DND-41 (cell line): ENCODE results near the gene SYNE2.

Experiments
- CTCF ChIP-seq: IDR thresholded peaks from 2 replicates; pipeline ENCODE4 v1.5.1; 2012; ENCODE audit warnings: borderline replicate concordance, low read length, moderate library complexity, mild to moderate bottlenecking; ENCODE audit not compliant: poor library complexity, severe bottlenecking; ENCODE audit errors: extremely low read depth
- EZH2 ChIP-seq: IDR thresholded peaks from 3 replicates; pipeline ENCODE4 v1.6.1; 2012; ENCODE audit warnings: borderline replicate concordance, low read depth, mild to moderate bottlenecking, moderate library complexity, low read length, inconsistent platforms; ENCODE audit not compliant: severe bottlenecking

- TF ChIP-seq CTCF (no peak), EZH2 (no peak)
Measured at GRCh38 chr14:63938198-63939005, 85.6 kb downstream of the SYNE2 start.
